Loucy (cell line): ENCODE results near the gene MALAT1.

Experiments used
- EZH2phosphoT487 ChIP-seq: fragments of 200-600 bp; IDR thresholded peaks from 2 replicates; pipeline ENCODE4 v1.6.1; 2018; ENCODE audit warnings: antibody characterized with exemption, mild to moderate bottlenecking, moderate library complexity, borderline replicate concordance
- TF ChIP-seq, protein P1 (sequence below): fragments of 200-600 bp; sonication (generic); conservative IDR thresholded peaks from 2 replicates; pipeline ENCODE4 v1.5.1; 2014; ENCODE audit warnings: mild to moderate bottlenecking, antibody characterized with exemption, low read length

DNA sequence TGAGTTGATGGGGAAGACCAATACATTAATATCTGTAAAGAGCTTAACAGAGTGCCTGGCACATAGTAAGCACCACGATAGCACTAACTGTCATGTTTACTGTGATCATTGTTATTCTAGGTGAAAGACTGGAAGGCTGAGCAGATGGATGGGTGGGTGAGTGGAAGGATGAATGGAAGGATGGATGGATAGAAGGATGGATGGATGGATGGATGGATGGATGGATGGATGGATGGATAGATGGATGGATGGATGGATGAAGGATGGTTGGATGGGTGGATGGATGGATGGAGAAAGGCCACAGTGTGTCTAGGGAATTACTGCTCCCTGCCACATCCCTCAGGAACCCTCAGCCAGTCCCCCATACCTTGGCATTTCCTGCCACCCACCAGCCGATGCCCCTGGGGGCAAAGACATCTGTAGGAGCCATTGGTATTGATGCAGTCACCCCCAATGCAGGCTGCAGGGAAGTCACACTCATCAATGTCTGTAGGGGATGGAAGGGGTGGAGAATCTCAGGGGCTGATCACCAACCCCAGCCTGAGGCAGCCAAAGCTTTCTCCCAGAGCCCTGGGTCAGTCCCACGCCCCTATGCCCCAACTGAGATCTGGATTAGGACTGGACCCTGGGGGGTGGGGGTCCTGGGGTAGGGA is 44.0 kb downstream of the MALAT1 start:
- TF ChIP-seq, protein P1, sequence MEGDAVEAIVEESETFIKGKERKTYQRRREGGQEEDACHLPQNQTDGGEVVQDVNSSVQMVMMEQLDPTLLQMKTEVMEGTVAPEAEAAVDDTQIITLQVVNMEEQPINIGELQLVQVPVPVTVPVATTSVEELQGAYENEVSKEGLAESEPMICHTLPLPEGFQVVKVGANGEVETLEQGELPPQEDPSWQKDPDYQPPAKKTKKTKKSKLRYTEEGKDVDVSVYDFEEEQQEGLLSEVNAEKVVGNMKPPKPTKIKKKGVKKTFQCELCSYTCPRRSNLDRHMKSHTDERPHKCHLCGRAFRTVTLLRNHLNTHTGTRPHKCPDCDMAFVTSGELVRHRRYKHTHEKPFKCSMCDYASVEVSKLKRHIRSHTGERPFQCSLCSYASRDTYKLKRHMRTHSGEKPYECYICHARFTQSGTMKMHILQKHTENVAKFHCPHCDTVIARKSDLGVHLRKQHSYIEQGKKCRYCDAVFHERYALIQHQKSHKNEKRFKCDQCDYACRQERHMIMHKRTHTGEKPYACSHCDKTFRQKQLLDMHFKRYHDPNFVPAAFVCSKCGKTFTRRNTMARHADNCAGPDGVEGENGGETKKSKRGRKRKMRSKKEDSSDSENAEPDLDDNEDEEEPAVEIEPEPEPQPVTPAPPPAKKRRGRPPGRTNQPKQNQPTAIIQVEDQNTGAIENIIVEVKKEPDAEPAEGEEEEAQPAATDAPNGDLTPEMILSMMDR: no peak
- no peak for TF ChIP-seq EZH2phosphoT487
